Hepatocyte (in vitro differentiated cells): ENCODE measurements around the gene SIK2.

Experiments used
- CTCF ChIP-seq: fragments of 200-600 bp; sonication (generic); IDR thresholded peaks from 2 replicates; pipeline ENCODE4 v1.5.1; 2016; ENCODE audit warnings: antibody characterized with exemption, mild to moderate bottlenecking; ENCODE audit not compliant: poor library complexity
- EZH2 ChIP-seq: fragments of 200-600 bp; sonication (generic); IDR thresholded peaks from 2 replicates; pipeline ENCODE4 v1.6.1; 2016; ENCODE audit warnings: antibody characterized with exemption, mild to moderate bottlenecking, borderline replicate concordance

- TF ChIP-seq CTCF (no peak), EZH2 (no peak)
Observed at GRCh38 chr11:111764621-111765020, 162.4 kb downstream of the SIK2 start.
